Measurements from ENCODE around the gene DAPK2. TPM values are rescaled to one million over a fixed set of nuclear protein-coding genes. Genes with fewer than 3 reads are reported as not detected.
A peak's percentile ranks its signal among the peaks of the same experiment; 100 is the strongest.

Gene DAPK2
- polyA plus RNA-seq, 1 of the 3 experiments (the other 2 are of a cell fraction): 1.4 TPM

- TF ChIP-seq JUND (IDR thresholded peaks at IDR 0.05) (no peak), REST (IDR thresholded peaks at IDR 0.05; ENCODE audit: low read depth, low read length) (no peak), NFIC (IDR thresholded peaks at IDR 0.05; ENCODE audit: borderline replicate concordance) (no peak), EZH2phosphoT487 (IDR thresholded peaks at IDR 0.05; ENCODE audit: borderline replicate concordance, low read depth) (no peak), FOXM1 (IDR thresholded peaks at IDR 0.05; ENCODE audit: low read depth) (no peak), CHD2 (IDR thresholded peaks at IDR 0.05; ENCODE audit: low read length, partially characterized antibody) (no peak)
Observed at GRCh38 chr15:64014995-64015394, 31.3 kb downstream of the DAPK2 start (continued).

GRCh38 chr15:64013179-64014062, 32.9 kb downstream of the DAPK2 start:
- Histone ChIP-seq H2AFZ (ENCODE audit: low read depth) (no peak overlapping the region), H3K4me1 (ENCODE audit: control insufficient read depth in 1 of 2, insufficient read depth in 2 of 2, low read depth in 1 of 2, low read length in 1 of 2) (peaks cover 12 to 13% of the 10 kb centered on the region in 2 experiments), H3K4me3 (ENCODE audit: low read depth in 2 of 2, low read length in 1 of 2) (no peak overlapping the region), H3K27ac (ENCODE audit: low read depth in 2 of 2, low read length in 1 of 2) (peak overlapping the region; percentile 24 to 53; a peak in 3 of 4 replicates), H3K27me3 (ENCODE audit: insufficient read depth) (no peaks in the 10 kb centered on the region), H4K20me1 (ENCODE audit: insufficient read depth) (no peaks in the 10 kb centered on the region; the same call in 1 of the 2 replicates), H3K79me2 (ENCODE audit: insufficient read depth) (no peaks in the 10 kb centered on the region), H3K9me2 (no peaks in the 10 kb centered on the region), H3K9me3 (no peaks in the 10 kb centered on the region), H3K36me3 (replicated peaks in 1 of 2; ENCODE audit: control insufficient read depth in 1 of 2, insufficient read depth in 2 of 2, low read length in 1 of 2) (no peaks in the 10 kb centered on the region), H3K4me2 (peak overlapping the region; percentile 51), H3F3A (replicated peaks; ENCODE audit: insufficient read depth) (no peaks in the 10 kb centered on the region), H3K9ac (no peak overlapping the region)
- ChIA-PET POLR2A (no interaction called here), CTCF (interaction anchor here (0.7 to 1.3 kb wide), 2 partner anchors 10 to 33 kb away, joined by 3 read pairs; partner anchors contain the start of gene DAPK2)
- TF ChIP-seq PBX3 (IDR thresholded peaks at IDR 0.05) (peak; percentile 55), FOSL2 (IDR thresholded peaks at IDR 0.05; ENCODE audit: borderline replicate concordance, low read depth) (no peak), MXI1 (IDR thresholded peaks at IDR 0.05; ENCODE audit: low read depth, low read length) (no peak), USF2 (IDR thresholded peaks at IDR 0.05; ENCODE audit: borderline replicate concordance, low read depth, low read length) (no peak), EZH2phosphoT487 (IDR thresholded peaks at IDR 0.05; ENCODE audit: borderline replicate concordance, low read depth) (no peak), FOXJ3 (CRISPR knock-in tag; IDR thresholded peaks at IDR 0.05) (no peak), NFIC (IDR thresholded peaks at IDR 0.05; ENCODE audit: borderline replicate concordance) (peak; percentile 24; the same call in 1 of the 2 replicates), RAD21 (IDR thresholded peaks at IDR 0.05; ENCODE audit: low read length) (no peak), USF1 (IDR thresholded peaks at IDR 0.05; ENCODE audit: borderline replicate concordance, low read depth) (no peak), EP300 (IDR thresholded peaks at IDR 0.05; ENCODE audit: borderline replicate concordance in 1 of 2, low read depth in 1 of 2, low read length in 1 of 2) (no peak)
- whole genome bisulfite sequencing (ENCODE audit: low lambda C conversion rate): 60% methylated on average over 3 of the region's 3 CpGs
- peak; percentile 28 for DNase-seq

All from SK-N-SH (cell line).